GM12878 (cell line): Measurements from ENCODE around the gene ATG3. TPM values are rescaled to one million over a fixed set of nuclear protein-coding genes. Genes with fewer than 3 reads are reported as not detected.

Source experiments
- BCL3 ChIP-seq: IDR thresholded peaks from 2 replicates; pipeline ENCODE4 v1.6.1; 2011; ENCODE audit warnings: borderline replicate concordance, low read depth, mild to moderate bottlenecking, moderate library complexity, low read length; ENCODE audit not compliant: insufficient read depth, poor library complexity, severe bottlenecking
- CHD2 ChIP-seq: IDR thresholded peaks from 2 replicates; pipeline ENCODE4 v1.6.1; 2011; ENCODE audit warnings: low read depth, low read length, improper control_type of control experiment, borderline replicate concordance
- ETV6 ChIP-seq, 2 experiments: fragments of 450-650 bp in 1 of 2; IDR thresholded peaks in 1 of 2; conservative IDR thresholded peaks in 1 of 2; 2 replicates each; pipeline ENCODE4 v1.6.1; 2014; ENCODE audit warnings: antibody characterized with exemption in 1 of 2, borderline replicate concordance in 1 of 2, low read depth in 1 of 2, mild to moderate bottlenecking in 1 of 2, moderate library complexity in 1 of 2
- GABPA ChIP-seq: IDR thresholded peaks from 2 replicates; pipeline ENCODE4 v1.6.1; 2014; ENCODE audit warnings: antibody characterized with exemption, low read depth, mild to moderate bottlenecking, inconsistent platforms
- HCFC1 ChIP-seq: fragments of 150-350 bp; IDR thresholded peaks from 2 replicates; pipeline ENCODE4 v1.6.1; 2014; ENCODE audit warnings: low read length
- IKZF1 ChIP-seq: fragments of 450-650 bp; conservative IDR thresholded peaks from 2 replicates; pipeline ENCODE4 v1.6.1; 2017; ENCODE audit warnings: antibody characterized with exemption, mild to moderate bottlenecking
- JUNB ChIP-seq: IDR thresholded peaks from 2 replicates; pipeline ENCODE4 v1.6.1; 2016; ENCODE audit warnings: antibody characterized with exemption, mild to moderate bottlenecking
- MEF2A ChIP-seq: IDR thresholded peaks from 2 replicates; pipeline ENCODE4 v1.6.1; 2011; ENCODE audit warnings: low read depth, mild to moderate bottlenecking, low read length, moderate library complexity; ENCODE audit not compliant: insufficient read depth
- MEF2B ChIP-seq: fragments of 450-650 bp; IDR thresholded peaks from 2 replicates; pipeline ENCODE4 v1.6.1; 2018; ENCODE audit warnings: mild to moderate bottlenecking, moderate library complexity; ENCODE audit not compliant: partially characterized antibody, poor library complexity, severe bottlenecking
- MTA3 ChIP-seq: IDR thresholded peaks from 2 replicates; pipeline ENCODE4 v1.6.1; 2012; ENCODE audit warnings: low read length, inconsistent platforms, borderline replicate concordance
- NFIC ChIP-seq: IDR thresholded peaks from 2 replicates; pipeline ENCODE4 v1.6.1; 2012; ENCODE audit warnings: low read depth, mild to moderate bottlenecking, inconsistent platforms, low read length, moderate library complexity
- POLR2AphosphoS2 ChIP-seq: IDR thresholded peaks from 2 replicates; pipeline ENCODE4 v1.6.1; 2011; ENCODE audit warnings: low read depth, mild to moderate bottlenecking, low read length, improper control_type of control experiment, moderate library complexity
- RUNX3 ChIP-seq: IDR thresholded peaks from 2 replicates; pipeline ENCODE4 v1.6.1; 2012; ENCODE audit warnings: low read length, inconsistent platforms
- SPI1 ChIP-seq: IDR thresholded peaks from 2 replicates; pipeline ENCODE4 v1.6.1; 2011; ENCODE audit warnings: low read depth, mild to moderate bottlenecking, low read length, moderate library complexity, borderline replicate concordance; ENCODE audit not compliant: insufficient read depth
- SREBF2 ChIP-seq: IDR thresholded peaks from 2 replicates; pipeline ENCODE4 v1.6.1; 2012; ENCODE audit warnings: mild to moderate bottlenecking, low read length
- TBL1XR1 ChIP-seq: IDR thresholded peaks from 2 replicates; pipeline ENCODE4 v1.6.1; 2012; ENCODE audit warnings: low read depth, low read length, improper control_type of control experiment
- TCF7 ChIP-seq: IDR thresholded peaks from 2 replicates; pipeline ENCODE4 v1.6.1; 2014; ENCODE audit warnings: antibody characterized with exemption, borderline replicate concordance
- WRNIP1 ChIP-seq: IDR thresholded peaks from 2 replicates; pipeline ENCODE4 v1.6.1; 2011; ENCODE audit warnings: low read depth, low read length, improper control_type of control experiment, borderline replicate concordance
- ZBED1 ChIP-seq: IDR thresholded peaks from 2 replicates; pipeline ENCODE4 v1.6.1; 2016; ENCODE audit warnings: borderline replicate concordance
- ZSCAN29 ChIP-seq: fragments of 450-650 bp; IDR thresholded peaks from 2 replicates; pipeline ENCODE4 v1.6.1; 2017; ENCODE audit warnings: mild to moderate bottlenecking, moderate library complexity
- polyA plus RNA-seq, 11 experiments: library from polyadenylated mRNA; depleted of rRNA in 4 of 11; unstranded in 6 of 11; stranded (reverse) in 5 of 11; fragments of >200 nt; fragmentation: Nextera tagmentation in 4 of 11; fragmentation: Illumina TruSeq in 1 of 11; extraction: Ambion mirVana in 4 of 11; extraction: Trizol in 1 of 11; gene quantifications; 1 replicate in 1 of 11; 2 replicates in 10 of 11; pipeline versions ENCODE4 v1.2.1 to v1.2.3, GENCODE V29; 2011 to 2016; ENCODE audit warnings: inconsistent platforms in 2 of 11, missing spikeins in 2 of 11, low read depth in 1 of 11
- total RNA-seq, 4 experiments: library from RNA; depleted of rRNA in 3 of 4; stranded (reverse); fragments of >200 nt in 3 of 4; fragmentation: Illumina TruSeq in 1 of 4; extraction: Trizol in 1 of 4; gene quantifications; 2 replicates each; pipeline versions ENCODE4 v1.2.1 to v1.2.3, GENCODE V29; 2013 to 2021
- TF ChIP-seq, protein P1 (sequence below): fragments of 450-650 bp; formaldehyde crosslinking; IDR thresholded peaks from 2 replicates; pipeline ENCODE4 v1.4.0; 2022; ENCODE audit warnings: mild to moderate bottlenecking, moderate library complexity
- TF ChIP-seq, protein P2 (sequence below): fragments of 450-650 bp; IDR thresholded peaks from 2 replicates; pipeline ENCODE4 v1.6.1; 2016; ENCODE audit warnings: mild to moderate bottlenecking

The ATG3 gene
- total and polyA plus RNA-seq, 10 of the 15 experiments (the other 5 are each of a cell fraction or from before 2014, with no cell fraction given): 49.8 to 97.0 (median 63.6) TPM

GRCh38 chr3:112602217-112602838 is 40.6 kb upstream of the ATG3 start (continued):
- TF ChIP-seq ETV6 (conservative IDR thresholded peaks at IDR 0.05 in 1 of 2, IDR thresholded peaks at IDR 0.05 in 1 of 2; ENCODE audit: borderline replicate concordance in 1 of 2, low read depth in 1 of 2) (peak in 1 of 2 experiments; percentile 54; a peak in 1 of 4 replicates), GABPA (0 out of 2 replicates have a peak, but pooled peaks have one; percentile 49), SPI1 (peak; percentile 58), MTA3 (peak; percentile 27; the same call in 1 of the 2 replicates), JUNB (peak; percentile 93), HCFC1 (no peak), RUNX3 (peak; percentile 34; the same call in 1 of the 2 replicates), NFIC (peak; percentile 88), TBL1XR1 (no peak), SREBF2 (no peak), IKZF1 (no peak), ZBED1 (peak; percentile 36; the same call in 1 of the 2 replicates), CHD2 (no peak), WRNIP1 (no peak), MEF2B (peak; percentile 78), ZSCAN29 (no peak), BCL3 (peak; percentile 14), MEF2A (peak; percentile 97), TCF7 (peak; percentile 35; the same call in 1 of the 2 replicates), POLR2AphosphoS2 (no peak)
- TF ChIP-seq, protein P1, sequence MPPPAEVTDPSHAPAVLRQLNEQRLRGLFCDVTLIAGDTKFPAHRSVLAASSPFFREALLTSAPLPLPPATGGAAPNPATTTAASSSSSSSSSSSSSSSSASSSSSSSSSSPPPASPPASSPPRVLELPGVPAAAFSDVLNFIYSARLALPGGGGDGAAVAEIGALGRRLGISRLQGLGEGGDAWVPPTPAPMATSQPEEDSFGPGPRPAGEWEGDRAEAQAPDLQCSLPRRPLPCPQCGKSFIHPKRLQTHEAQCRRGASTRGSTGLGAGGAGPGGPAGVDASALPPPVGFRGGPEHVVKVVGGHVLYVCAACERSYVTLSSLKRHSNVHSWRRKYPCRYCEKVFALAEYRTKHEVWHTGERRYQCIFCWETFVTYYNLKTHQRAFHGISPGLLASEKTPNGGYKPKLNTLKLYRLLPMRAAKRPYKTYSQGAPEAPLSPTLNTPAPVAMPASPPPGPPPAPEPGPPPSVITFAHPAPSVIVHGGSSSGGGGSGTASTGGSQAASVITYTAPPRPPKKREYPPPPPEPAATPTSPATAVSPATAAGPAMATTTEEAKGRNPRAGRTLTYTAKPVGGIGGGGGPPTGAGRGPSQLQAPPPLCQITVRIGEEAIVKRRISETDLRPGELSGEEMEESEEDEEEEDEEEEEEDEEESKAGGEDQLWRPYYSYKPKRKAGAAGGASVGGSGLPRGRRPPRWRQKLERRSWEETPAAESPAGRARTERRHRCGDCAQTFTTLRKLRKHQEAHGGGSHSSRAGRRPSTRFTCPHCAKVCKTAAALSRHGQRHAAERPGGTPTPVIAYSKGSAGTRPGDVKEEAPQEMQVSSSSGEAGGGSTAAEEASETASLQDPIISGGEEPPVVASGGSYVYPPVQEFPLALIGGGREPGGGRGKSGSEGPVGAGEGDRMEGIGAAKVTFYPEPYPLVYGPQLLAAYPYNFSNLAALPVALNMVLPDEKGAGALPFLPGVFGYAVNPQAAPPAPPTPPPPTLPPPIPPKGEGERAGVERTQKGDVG (CRISPR knock-in tag): no peak
- TF ChIP-seq, protein P2, sequence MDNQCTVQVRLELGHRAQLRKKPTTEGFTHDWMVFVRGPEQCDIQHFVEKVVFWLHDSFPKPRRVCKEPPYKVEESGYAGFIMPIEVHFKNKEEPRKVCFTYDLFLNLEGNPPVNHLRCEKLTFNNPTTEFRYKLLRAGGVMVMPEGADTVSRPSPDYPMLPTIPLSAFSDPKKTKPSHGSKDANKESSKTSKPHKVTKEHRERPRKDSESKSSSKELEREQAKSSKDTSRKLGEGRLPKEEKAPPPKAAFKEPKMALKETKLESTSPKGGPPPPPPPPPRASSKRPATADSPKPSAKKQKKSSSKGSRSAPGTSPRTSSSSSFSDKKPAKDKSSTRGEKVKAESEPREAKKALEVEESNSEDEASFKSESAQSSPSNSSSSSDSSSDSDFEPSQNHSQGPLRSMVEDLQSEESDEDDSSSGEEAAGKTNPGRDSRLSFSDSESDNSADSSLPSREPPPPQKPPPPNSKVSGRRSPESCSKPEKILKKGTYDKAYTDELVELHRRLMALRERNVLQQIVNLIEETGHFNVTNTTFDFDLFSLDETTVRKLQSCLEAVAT: no peak
